Measurements from ENCODE around the gene XG.
"Not testable (repeated sequence)": the region's sequence is repeated elsewhere in the genome, so short reads cannot be mapped to it uniquely, and the experiment has no call there.

Gene XG

GRCh38 chrX:2804106-2804843, 52.4 kb downstream of the XG start:
- H3K4me1 Mint-ChIP-seq (ENCODE audit: low read depth); DNase-seq; H3K9me3 Mint-ChIP-seq; H3K4me3 Mint-ChIP-seq; H3K27ac Mint-ChIP-seq; H3K36me3 Mint-ChIP-seq (ENCODE audit: low read depth): not testable (repeated sequence)
- peaks cover 11% of the 10 kb centered on the region for H3K27me3 Mint-ChIP-seq

GRCh38 chrX:2804858-2805257, 53.0 kb downstream of the XG start:
- H3K27me3 Mint-ChIP-seq = peaks cover 12% of the 10 kb centered on the region
- H3K9me3 Mint-ChIP-seq; DNase-seq; H3K27ac Mint-ChIP-seq; H3K4me3 Mint-ChIP-seq; H3K36me3 Mint-ChIP-seq (ENCODE audit: low read depth); H3K4me1 Mint-ChIP-seq (ENCODE audit: low read depth): not testable (repeated sequence)

GRCh38 chrX:2811271-2811670, 59.4 kb downstream of the XG start:
- H3K4me1 Mint-ChIP-seq (ENCODE audit: low read depth) = peaks cover 8% of the 10 kb centered on the region
- no peak for DNase-seq
- H3K9me3 Mint-ChIP-seq = no peaks in the 10 kb centered on the region
- no peak overlapping the region for H3K27ac Mint-ChIP-seq
- H3K4me3 Mint-ChIP-seq = no peak overlapping the region
- H3K36me3 Mint-ChIP-seq (ENCODE audit: low read depth) = no peaks in the 10 kb centered on the region
- peaks cover 28% of the 10 kb centered on the region for H3K27me3 Mint-ChIP-seq

- peak; percentile 63 for DNase-seq
- H3K36me3 Mint-ChIP-seq (ENCODE audit: low read depth); H3K4me1 Mint-ChIP-seq (ENCODE audit: low read depth); H3K9me3 Mint-ChIP-seq: not testable (repeated sequence)
- Mint-ChIP-seq H3K27me3 (peaks cover 31% of the 10 kb centered on the region), H3K27ac (peak overlapping the region; percentile 55), H3K4me3 (peak overlapping the region; percentile 51)
Observed at GRCh38 chrX:2812161-2812907, 60.5 kb downstream of the XG start.

- no peak overlapping the region for H3K4me3 Mint-ChIP-seq
- no peak overlapping the region for H3K27ac Mint-ChIP-seq
- no peaks in the 10 kb centered on the region for H3K36me3 Mint-ChIP-seq (ENCODE audit: low read depth)
- no peak for DNase-seq
- peaks cover 11% of the 10 kb centered on the region for H3K4me1 Mint-ChIP-seq (ENCODE audit: low read depth)
- H3K9me3 Mint-ChIP-seq = no peaks in the 10 kb centered on the region
- H3K27me3 Mint-ChIP-seq = peaks cover 48% of the 10 kb centered on the region
Observed at GRCh38 chrX:2817036-2817435, 65.2 kb downstream of the XG start.

- H3K4me3 Mint-ChIP-seq = no peak overlapping the region
- DNase-seq = no peak
- H3K27ac Mint-ChIP-seq = no peak overlapping the region
- H3K9me3 Mint-ChIP-seq = no peaks in the 10 kb centered on the region
- peaks cover 5% of the 10 kb centered on the region for H3K4me1 Mint-ChIP-seq (ENCODE audit: low read depth)
- H3K27me3 Mint-ChIP-seq = peaks cover 45% of the 10 kb centered on the region
- H3K36me3 Mint-ChIP-seq (ENCODE audit: low read depth) = no peaks in the 10 kb centered on the region
Observed at GRCh38 chrX:2819345-2820135, 67.7 kb downstream of the XG start.

GRCh38 chrX:2820136-2820771, 68.4 kb downstream of the XG start:
- peaks cover 5% of the 10 kb centered on the region for H3K4me1 Mint-ChIP-seq (ENCODE audit: low read depth)
- no peaks in the 10 kb centered on the region for H3K36me3 Mint-ChIP-seq (ENCODE audit: low read depth)
- no peaks in the 10 kb centered on the region for H3K9me3 Mint-ChIP-seq
- H3K27ac Mint-ChIP-seq = no peak overlapping the region
- H3K27me3 Mint-ChIP-seq = peaks cover 38% of the 10 kb centered on the region
- no peak for DNase-seq
- H3K4me3 Mint-ChIP-seq = no peak overlapping the region

- Mint-ChIP-seq H3K27ac (no peak overlapping the region), H3K4me3 (no peak overlapping the region), H3K4me1 (ENCODE audit: low read depth) (peaks cover 5% of the 10 kb centered on the region), H3K27me3 (peaks cover 30% of the 10 kb centered on the region), H3K9me3 (no peaks in the 10 kb centered on the region), H3K36me3 (ENCODE audit: low read depth) (no peaks in the 10 kb centered on the region)
- DNase-seq = no peak
Observed at GRCh38 chrX:2823795-2824386, 72.1 kb downstream of the XG start.

- peaks cover 5% of the 10 kb centered on the region for H3K4me1 Mint-ChIP-seq (ENCODE audit: low read depth)
- H3K27ac Mint-ChIP-seq = no peak overlapping the region
- no peak for DNase-seq
- peaks cover 24% of the 10 kb centered on the region for H3K27me3 Mint-ChIP-seq
- no peak overlapping the region for H3K4me3 Mint-ChIP-seq
- H3K36me3 Mint-ChIP-seq (ENCODE audit: low read depth) = no peaks in the 10 kb centered on the region
- H3K9me3 Mint-ChIP-seq = no peaks in the 10 kb centered on the region
Observed at GRCh38 chrX:2824886-2825285, 73.0 kb downstream of the XG start.

GRCh38 chrX:2828344-2828958, 76.6 kb downstream of the XG start, which contains the start of gene GYG2:
TSS of gene GYG2 (plus strand) at chrX:2828930. CDS start at chrX:2830189, 1,259 bp downstream.
- no peak within 1 kb of the TSS for H3K27ac Mint-ChIP-seq
- peaks cover 42% of the 10 kb centered on the region for H3K27me3 Mint-ChIP-seq
- H3K36me3 Mint-ChIP-seq (ENCODE audit: low read depth) = no peaks in the 10 kb centered on the region
- no peaks in the 10 kb centered on the region for H3K9me3 Mint-ChIP-seq
- no peak within 1 kb of the TSS for H3K4me3 Mint-ChIP-seq
- no peak for DNase-seq
- H3K4me1 Mint-ChIP-seq (ENCODE audit: low read depth) = no peaks in the 10 kb centered on the region

GRCh38 chrX:2828959-2829411, 77.1 kb downstream of the XG start:
- Mint-ChIP-seq H3K9me3 (no peaks in the 10 kb centered on the region), H3K4me1 (ENCODE audit: low read depth) (no peaks in the 10 kb centered on the region), H3K4me3 (no peak overlapping the region), H3K27ac (no peak overlapping the region), H3K27me3 (peaks cover 43% of the 10 kb centered on the region), H3K36me3 (ENCODE audit: low read depth) (no peaks in the 10 kb centered on the region)
- DNase-seq = no peak

GRCh38 chrX:2829469-2830246, 77.8 kb downstream of the XG start:
- Mint-ChIP-seq H3K4me3 (no peak overlapping the region), H3K27me3 (peaks cover 46% of the 10 kb centered on the region), H3K4me1 (ENCODE audit: low read depth) (no peaks in the 10 kb centered on the region), H3K9me3 (no peaks in the 10 kb centered on the region), H3K36me3 (ENCODE audit: low read depth) (no peaks in the 10 kb centered on the region), H3K27ac (no peak overlapping the region)
- no peak for DNase-seq
